Sigmoid colon (tissue), 3 donors: ENCODE measurements around the gene JOSD1.

Experiments used
- POLR2A ChIP-seq, 2 donors: fragments of 450-650 bp; IDR thresholded peaks; one replicate each; pipeline ENCODE4 v1.6.1; 2016; ENCODE audit warnings: antibody characterized with exemption in 2 of 2, mild to moderate bottlenecking in 2 of 2, moderate library complexity in 2 of 2
- TF ChIP-seq, protein P1 (sequence below), 4 experiments: fragments of 450-650 bp in 3 of 4; fragments of 200-600 bp in 1 of 4; IDR thresholded peaks; one replicate each; pipeline ENCODE4 v1.5.1; 2016 to 2019; ENCODE audit warnings: antibody characterized with exemption in 4 of 4, mild to moderate bottlenecking in 3 of 4, moderate library complexity in 2 of 4

DNA sequence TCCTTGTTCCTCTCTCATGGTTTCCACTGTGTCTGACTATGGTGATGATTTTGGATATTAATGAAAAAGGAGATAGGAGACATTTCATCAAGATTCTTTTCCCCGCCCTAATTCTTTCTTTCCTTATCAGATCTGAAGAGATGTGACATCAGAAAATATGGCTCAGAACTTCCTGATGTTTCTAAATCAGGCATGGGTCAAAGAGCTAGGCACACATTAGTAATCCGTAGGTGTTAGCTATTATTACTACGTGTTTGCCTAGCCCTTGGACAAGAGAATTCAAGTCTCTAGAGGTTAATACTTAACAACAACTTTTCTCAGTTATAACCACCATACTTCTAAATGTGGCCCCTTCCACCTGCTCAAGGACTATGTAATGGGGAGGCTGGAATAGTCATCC, 5.8 kb downstream of the JOSD1 start:
- no peak for TF ChIP-seq POLR2A (IDR thresholded peaks at IDR 0.05)
- TF ChIP-seq, protein P1, sequence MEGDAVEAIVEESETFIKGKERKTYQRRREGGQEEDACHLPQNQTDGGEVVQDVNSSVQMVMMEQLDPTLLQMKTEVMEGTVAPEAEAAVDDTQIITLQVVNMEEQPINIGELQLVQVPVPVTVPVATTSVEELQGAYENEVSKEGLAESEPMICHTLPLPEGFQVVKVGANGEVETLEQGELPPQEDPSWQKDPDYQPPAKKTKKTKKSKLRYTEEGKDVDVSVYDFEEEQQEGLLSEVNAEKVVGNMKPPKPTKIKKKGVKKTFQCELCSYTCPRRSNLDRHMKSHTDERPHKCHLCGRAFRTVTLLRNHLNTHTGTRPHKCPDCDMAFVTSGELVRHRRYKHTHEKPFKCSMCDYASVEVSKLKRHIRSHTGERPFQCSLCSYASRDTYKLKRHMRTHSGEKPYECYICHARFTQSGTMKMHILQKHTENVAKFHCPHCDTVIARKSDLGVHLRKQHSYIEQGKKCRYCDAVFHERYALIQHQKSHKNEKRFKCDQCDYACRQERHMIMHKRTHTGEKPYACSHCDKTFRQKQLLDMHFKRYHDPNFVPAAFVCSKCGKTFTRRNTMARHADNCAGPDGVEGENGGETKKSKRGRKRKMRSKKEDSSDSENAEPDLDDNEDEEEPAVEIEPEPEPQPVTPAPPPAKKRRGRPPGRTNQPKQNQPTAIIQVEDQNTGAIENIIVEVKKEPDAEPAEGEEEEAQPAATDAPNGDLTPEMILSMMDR (IDR thresholded peaks at IDR 0.05) = no peak
